ENCODE data around the gene PRDM10. TPM values are rescaled to one million over a fixed set of nuclear protein-coding genes. Genes with fewer than 3 reads are reported as not detected.
A peak's percentile ranks its signal among the peaks of the same experiment; 100 is the strongest.

PRDM10 gene
- total RNA-seq, 1 experiment from 2014 or later = 18.9 TPM

- TF ChIP-seq ESRRA (CRISPR knock-in tag; IDR thresholded peaks at IDR 0.05; ENCODE audit: borderline replicate concordance) (no peak), HMGXB4 (CRISPR knock-in tag; IDR thresholded peaks at IDR 0.05) (no peak), CREB1 (CRISPR knock-in tag; IDR thresholded peaks at IDR 0.05) (no peak)
Measured at GRCh38 chr11:129950101-129951091, 52.2 kb downstream of the PRDM10 start (continued).

DNA sequence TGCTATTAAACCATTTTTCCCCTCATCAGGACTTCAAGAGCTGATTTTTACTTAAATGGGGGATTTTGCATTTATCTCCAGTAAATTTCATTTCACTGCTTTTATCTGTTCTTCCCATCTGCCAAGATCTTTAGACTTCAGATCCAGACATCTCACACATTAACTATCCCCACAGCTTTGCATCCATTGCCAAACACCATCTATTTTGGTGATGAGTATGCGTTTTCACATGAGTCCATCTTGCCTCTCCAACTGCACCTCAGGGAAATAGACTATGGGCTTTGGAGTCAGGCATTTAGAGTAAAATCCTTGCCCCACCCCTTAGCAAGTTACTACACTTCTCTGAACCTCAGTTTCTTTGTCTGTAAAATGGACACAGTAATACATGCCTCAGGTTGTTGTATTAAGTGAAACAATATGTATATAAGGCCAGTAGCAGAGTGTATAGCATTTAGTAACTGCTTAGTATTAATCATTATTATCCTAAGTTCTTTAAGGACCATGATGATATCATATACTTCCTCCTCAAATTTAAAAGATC is 53.6 kb downstream of the PRDM10 start:
- no peak for ATAC-seq

DNA sequence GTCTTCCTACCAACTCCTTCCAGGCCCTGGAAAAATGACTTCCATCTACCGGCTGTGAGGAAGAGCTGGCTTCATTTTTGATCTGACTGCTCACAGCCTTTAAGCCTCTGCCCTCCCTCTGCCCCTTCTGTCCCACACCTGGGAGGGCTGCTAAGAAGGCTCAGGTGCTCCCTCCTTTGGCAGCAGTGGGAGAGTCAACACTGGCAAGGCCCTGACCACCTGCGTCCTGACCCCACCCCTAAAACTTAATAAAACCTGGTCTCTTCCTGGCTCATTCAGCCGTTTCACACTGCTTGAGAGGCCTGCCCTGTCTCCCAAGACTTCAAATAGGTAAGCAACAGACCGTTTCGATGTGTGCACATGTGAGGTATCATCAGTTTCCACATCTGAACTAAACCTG is 55.2 kb downstream of the PRDM10 start:
- TF ChIP-seq ZBTB21 (CRISPR knock-in tag; IDR thresholded peaks at IDR 0.05; ENCODE audit: borderline replicate concordance) = no peak
- no peak for TF ChIP-seq SMAD4 (CRISPR knock-in tag; IDR thresholded peaks at IDR 0.05)
- no peak for TF ChIP-seq PREB (CRISPR knock-in tag; IDR thresholded peaks at IDR 0.05; ENCODE audit: borderline replicate concordance)
- TF ChIP-seq NFYB (CRISPR knock-in tag; conservative IDR thresholded peaks at IDR 0.05; ENCODE audit: low read depth) = no peak
- TF ChIP-seq, protein P1, sequence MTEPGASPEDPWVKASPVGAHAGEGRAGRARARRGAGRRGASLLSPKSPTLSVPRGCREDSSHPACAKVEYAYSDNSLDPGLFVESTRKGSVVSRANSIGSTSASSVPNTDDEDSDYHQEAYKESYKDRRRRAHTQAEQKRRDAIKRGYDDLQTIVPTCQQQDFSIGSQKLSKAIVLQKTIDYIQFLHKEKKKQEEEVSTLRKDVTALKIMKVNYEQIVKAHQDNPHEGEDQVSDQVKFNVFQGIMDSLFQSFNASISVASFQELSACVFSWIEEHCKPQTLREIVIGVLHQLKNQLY (CRISPR knock-in tag; IDR thresholded peaks at IDR 0.05) = no peak
- TF ChIP-seq, protein P2, sequence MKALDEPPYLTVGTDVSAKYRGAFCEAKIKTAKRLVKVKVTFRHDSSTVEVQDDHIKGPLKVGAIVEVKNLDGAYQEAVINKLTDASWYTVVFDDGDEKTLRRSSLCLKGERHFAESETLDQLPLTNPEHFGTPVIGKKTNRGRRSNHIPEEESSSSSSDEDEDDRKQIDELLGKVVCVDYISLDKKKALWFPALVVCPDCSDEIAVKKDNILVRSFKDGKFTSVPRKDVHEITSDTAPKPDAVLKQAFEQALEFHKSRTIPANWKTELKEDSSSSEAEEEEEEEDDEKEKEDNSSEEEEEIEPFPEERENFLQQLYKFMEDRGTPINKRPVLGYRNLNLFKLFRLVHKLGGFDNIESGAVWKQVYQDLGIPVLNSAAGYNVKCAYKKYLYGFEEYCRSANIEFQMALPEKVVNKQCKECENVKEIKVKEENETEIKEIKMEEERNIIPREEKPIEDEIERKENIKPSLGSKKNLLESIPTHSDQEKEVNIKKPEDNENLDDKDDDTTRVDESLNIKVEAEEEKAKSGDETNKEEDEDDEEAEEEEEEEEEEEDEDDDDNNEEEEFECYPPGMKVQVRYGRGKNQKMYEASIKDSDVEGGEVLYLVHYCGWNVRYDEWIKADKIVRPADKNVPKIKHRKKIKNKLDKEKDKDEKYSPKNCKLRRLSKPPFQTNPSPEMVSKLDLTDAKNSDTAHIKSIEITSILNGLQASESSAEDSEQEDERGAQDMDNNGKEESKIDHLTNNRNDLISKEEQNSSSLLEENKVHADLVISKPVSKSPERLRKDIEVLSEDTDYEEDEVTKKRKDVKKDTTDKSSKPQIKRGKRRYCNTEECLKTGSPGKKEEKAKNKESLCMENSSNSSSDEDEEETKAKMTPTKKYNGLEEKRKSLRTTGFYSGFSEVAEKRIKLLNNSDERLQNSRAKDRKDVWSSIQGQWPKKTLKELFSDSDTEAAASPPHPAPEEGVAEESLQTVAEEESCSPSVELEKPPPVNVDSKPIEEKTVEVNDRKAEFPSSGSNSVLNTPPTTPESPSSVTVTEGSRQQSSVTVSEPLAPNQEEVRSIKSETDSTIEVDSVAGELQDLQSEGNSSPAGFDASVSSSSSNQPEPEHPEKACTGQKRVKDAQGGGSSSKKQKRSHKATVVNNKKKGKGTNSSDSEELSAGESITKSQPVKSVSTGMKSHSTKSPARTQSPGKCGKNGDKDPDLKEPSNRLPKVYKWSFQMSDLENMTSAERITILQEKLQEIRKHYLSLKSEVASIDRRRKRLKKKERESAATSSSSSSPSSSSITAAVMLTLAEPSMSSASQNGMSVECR (CRISPR knock-in tag; IDR thresholded peaks at IDR 0.05; ENCODE audit: borderline replicate concordance) = no peak
- no peak for TF ChIP-seq OVOL2 (CRISPR knock-in tag; IDR thresholded peaks at IDR 0.05; ENCODE audit: borderline replicate concordance)
- TF ChIP-seq IRF2 (CRISPR knock-in tag; IDR thresholded peaks at IDR 0.05; ENCODE audit: borderline replicate concordance, low read depth) = no peak
- TF ChIP-seq USF1 (CRISPR knock-in tag; IDR thresholded peaks at IDR 0.05) = no peak
- TF ChIP-seq RELA (CRISPR knock-in tag; IDR thresholded peaks at IDR 0.05; ENCODE audit: borderline replicate concordance) = no peak
- no peak for TF ChIP-seq HMGXB4 (CRISPR knock-in tag; IDR thresholded peaks at IDR 0.05)
- TF ChIP-seq MYBL2 (CRISPR knock-in tag; IDR thresholded peaks at IDR 0.05) = no peak
- TF ChIP-seq GRHL2 (CRISPR knock-in tag; IDR thresholded peaks at IDR 0.05; ENCODE audit: insufficient replicate concordance, severe bottlenecking) = no peak
- H3K4me3 Mint-ChIP-seq = no peak overlapping the region
- no peaks in the 10 kb centered on the region for H3K27me3 Mint-ChIP-seq (ENCODE audit: low read depth)
- H3K4me1 Mint-ChIP-seq = peaks cover 44% of the 10 kb centered on the region
- ATAC-seq = peak; percentile 98
- peak; percentile 68 for DNase-seq (ENCODE audit: low spot score)
- H3K27ac Mint-ChIP-seq = peak overlapping the region; percentile 94
- ChIA-PET POLR2A (interaction anchor here (1.4 kb wide), 1 partner anchor 55 kb away, joined by 3 read pairs; the partner anchor contains the start of gene PRDM10), CTCF (interaction anchor here (0.5 to 1.8 kb wide), 6 partner anchors 11 to 199 kb away, joined by 3 to 9 read pairs (median 5); no protein-coding TSS in a partner anchor)
- no peaks in the 10 kb centered on the region for H3K9me3 Mint-ChIP-seq
- H3K36me3 Mint-ChIP-seq = peaks cover 21% of the 10 kb centered on the region

More for the DNA sequence above, 53.6 kb downstream of the PRDM10 start:
- Mint-ChIP-seq H3K27ac (no peak overlapping the region), H3K27me3 (ENCODE audit: low read depth) (no peaks in the 10 kb centered on the region), H3K4me3 (no peak overlapping the region), H3K36me3 (peaks cover 21% of the 10 kb centered on the region), H3K4me1 (peaks cover 44% of the 10 kb centered on the region), H3K9me3 (no peaks in the 10 kb centered on the region)
- POLR2A ChIA-PET = no interaction called here
- TF ChIP-seq PREB (CRISPR knock-in tag; IDR thresholded peaks at IDR 0.05; ENCODE audit: borderline replicate concordance) (no peak), ZNF138 (CRISPR knock-in tag; conservative IDR thresholded peaks at IDR 0.05) (no peak)
- no peak for DNase-seq (ENCODE audit: low spot score)
- CTCF ChIA-PET = interaction anchor here (0.9 to 1.0 kb wide), 2 partner anchors 12 to 183 kb away, joined by 3 read pairs; no protein-coding TSS in a partner anchor
